Loucy (cell line): Measurements from ENCODE around the gene SLC9A4.

Experiments
- H2AFZ ChIP-seq: fragments of 200-600 bp; sonication (generic); 2 replicates; pipeline ENCODE4 v1.6.0; 2016; ENCODE audit warnings: antibody characterized with exemption, mild to moderate bottlenecking, low read length, moderate library complexity
- H3F3A ChIP-seq: fragments of 200-600 bp; 2 replicates; pipeline ENCODE4 v1.6.0; 2016; ENCODE audit warnings: antibody characterized with exemption, low read depth, mild to moderate bottlenecking
- H3K27me3 ChIP-seq: fragments of 200-600 bp; sonication (generic); 2 replicates; pipeline ENCODE4 v1.6.1; 2014; ENCODE audit warnings: low read length, mild to moderate bottlenecking; ENCODE audit not compliant: insufficient read depth, poor library complexity, severe bottlenecking
- H3K36me3 ChIP-seq: fragments of 200-600 bp; sonication (generic); 2 replicates; pipeline ENCODE4 v1.6.1; 2016; ENCODE audit warnings: low read length; ENCODE audit not compliant: insufficient read depth
- H3K4me1 ChIP-seq: fragments of 200-600 bp; sonication (generic); 2 replicates; pipeline ENCODE4 v1.5.1; 2014; ENCODE audit warnings: low read length, mild to moderate bottlenecking; ENCODE audit not compliant: insufficient read depth, poor library complexity, severe bottlenecking
- H3K4me2 ChIP-seq: fragments of 200-600 bp; sonication (generic); 2 replicates; pipeline ENCODE4 v1.6.0; 2014; ENCODE audit warnings: antibody characterized with exemption, low read length, low read depth, mild to moderate bottlenecking; ENCODE audit not compliant: poor library complexity, severe bottlenecking
- H3K4me3 ChIP-seq: fragments of 200-600 bp; sonication (generic); 2 replicates; pipeline ENCODE4 v1.5.1; 2014; ENCODE audit warnings: low read length, mild to moderate bottlenecking, mixed read lengths; ENCODE audit not compliant: poor library complexity, severe bottlenecking
- H3K79me2 ChIP-seq: fragments of 200-600 bp; sonication (generic); 2 replicates; pipeline ENCODE4 v1.6.1; 2014; ENCODE audit warnings: low read length; ENCODE audit not compliant: insufficient read depth
- H3K9ac ChIP-seq: fragments of 200-600 bp; sonication (generic); 2 replicates; pipeline ENCODE4 v1.6.0; 2014; ENCODE audit warnings: mild to moderate bottlenecking, low read depth, low read length, moderate library complexity; ENCODE audit not compliant: poor library complexity, severe bottlenecking
- H3K9me2 ChIP-seq: fragments of 200-600 bp; sonication (generic); replicated peaks from 2 replicates; pipeline ENCODE4 v1.6.1; 2016; ENCODE audit warnings: low read depth, low read length, mixed read lengths
- H3K9me3 ChIP-seq: fragments of 200-600 bp; sonication (generic); 2 replicates; pipeline ENCODE4 v1.6.1; 2014; ENCODE audit warnings: mild to moderate bottlenecking, antibody characterized with exemption, low read length, low read depth; ENCODE audit not compliant: insufficient read depth
- H4K20me1 ChIP-seq: fragments of 200-600 bp; sonication (generic); 2 replicates; pipeline ENCODE4 v1.6.0; 2014; ENCODE audit warnings: antibody characterized with exemption, low read length, mild to moderate bottlenecking; ENCODE audit not compliant: insufficient read depth, poor library complexity, severe bottlenecking
- EZH2phosphoT487 ChIP-seq: fragments of 200-600 bp; IDR thresholded peaks from 2 replicates; pipeline ENCODE4 v1.6.1; 2018; ENCODE audit warnings: antibody characterized with exemption, mild to moderate bottlenecking, moderate library complexity, borderline replicate concordance
- TF ChIP-seq, protein P1 (sequence below): fragments of 200-600 bp; sonication (generic); conservative IDR thresholded peaks from 2 replicates; pipeline ENCODE4 v1.5.1; 2014; ENCODE audit warnings: mild to moderate bottlenecking, antibody characterized with exemption, low read length

The SLC9A4 gene

DNA sequence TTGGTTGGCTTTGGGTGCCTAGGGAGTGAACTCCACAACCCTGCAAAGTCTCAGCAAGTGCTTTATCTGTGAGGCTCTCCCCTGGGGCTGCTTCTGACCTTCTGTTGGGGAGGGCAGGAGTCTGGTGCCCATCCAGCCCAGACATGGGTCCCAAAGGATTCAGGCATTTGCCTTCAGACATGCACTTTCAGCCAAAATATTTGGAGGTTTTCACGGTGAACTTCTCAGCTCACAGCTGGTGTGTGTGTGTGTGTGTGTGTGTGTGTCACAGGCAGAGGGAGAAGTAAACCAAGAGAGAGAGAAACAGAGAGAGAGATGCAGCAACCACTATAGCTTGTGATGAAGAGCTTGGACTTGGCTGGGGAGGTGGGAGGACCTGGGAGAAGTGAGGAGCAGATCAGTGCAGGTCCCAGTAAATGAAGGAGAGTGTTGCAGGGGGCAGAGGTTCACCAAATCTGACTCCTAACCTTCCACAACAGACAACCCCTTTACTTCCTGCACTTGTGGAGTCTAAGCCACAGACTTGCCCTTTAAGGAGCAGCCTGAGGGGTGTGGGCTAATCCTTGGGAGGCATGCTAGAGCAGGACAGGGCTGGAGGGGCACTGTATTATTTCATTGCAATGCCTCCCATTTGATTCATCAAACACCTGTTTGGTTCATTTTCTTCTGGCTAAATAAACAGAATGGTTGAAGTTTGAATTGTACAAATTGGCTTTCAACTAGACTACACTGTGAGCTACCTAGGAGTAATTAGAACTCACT, 14.1 kb downstream of the SLC9A4 start:
- Histone ChIP-seq H3K9ac (no peak overlapping the region), H3K9me2 (no peaks in the 10 kb centered on the region), H3K36me3 (no peaks in the 10 kb centered on the region; the same call in 1 of the 2 replicates), H2AFZ (0 out of 2 replicates have a peak overlapping the region, but pooled peaks have one; percentile 14), H3F3A (peaks cover 11% of the 10 kb centered on the region), H3K27me3 (no peaks in the 10 kb centered on the region), H3K4me3 (no peak overlapping the region), H3K9me3 (0 out of 2 replicates have a peak, but pooled peaks cover 7% of the 10 kb centered on the region), H3K79me2 (no peaks in the 10 kb centered on the region), H3K4me1 (peaks cover 40% of the 10 kb centered on the region), H4K20me1 (no peaks in the 10 kb centered on the region), H3K4me2 (peak overlapping the region; percentile 9)
- no peak for TF ChIP-seq EZH2phosphoT487
- TF ChIP-seq, protein P1, sequence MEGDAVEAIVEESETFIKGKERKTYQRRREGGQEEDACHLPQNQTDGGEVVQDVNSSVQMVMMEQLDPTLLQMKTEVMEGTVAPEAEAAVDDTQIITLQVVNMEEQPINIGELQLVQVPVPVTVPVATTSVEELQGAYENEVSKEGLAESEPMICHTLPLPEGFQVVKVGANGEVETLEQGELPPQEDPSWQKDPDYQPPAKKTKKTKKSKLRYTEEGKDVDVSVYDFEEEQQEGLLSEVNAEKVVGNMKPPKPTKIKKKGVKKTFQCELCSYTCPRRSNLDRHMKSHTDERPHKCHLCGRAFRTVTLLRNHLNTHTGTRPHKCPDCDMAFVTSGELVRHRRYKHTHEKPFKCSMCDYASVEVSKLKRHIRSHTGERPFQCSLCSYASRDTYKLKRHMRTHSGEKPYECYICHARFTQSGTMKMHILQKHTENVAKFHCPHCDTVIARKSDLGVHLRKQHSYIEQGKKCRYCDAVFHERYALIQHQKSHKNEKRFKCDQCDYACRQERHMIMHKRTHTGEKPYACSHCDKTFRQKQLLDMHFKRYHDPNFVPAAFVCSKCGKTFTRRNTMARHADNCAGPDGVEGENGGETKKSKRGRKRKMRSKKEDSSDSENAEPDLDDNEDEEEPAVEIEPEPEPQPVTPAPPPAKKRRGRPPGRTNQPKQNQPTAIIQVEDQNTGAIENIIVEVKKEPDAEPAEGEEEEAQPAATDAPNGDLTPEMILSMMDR, result no peak

DNA sequence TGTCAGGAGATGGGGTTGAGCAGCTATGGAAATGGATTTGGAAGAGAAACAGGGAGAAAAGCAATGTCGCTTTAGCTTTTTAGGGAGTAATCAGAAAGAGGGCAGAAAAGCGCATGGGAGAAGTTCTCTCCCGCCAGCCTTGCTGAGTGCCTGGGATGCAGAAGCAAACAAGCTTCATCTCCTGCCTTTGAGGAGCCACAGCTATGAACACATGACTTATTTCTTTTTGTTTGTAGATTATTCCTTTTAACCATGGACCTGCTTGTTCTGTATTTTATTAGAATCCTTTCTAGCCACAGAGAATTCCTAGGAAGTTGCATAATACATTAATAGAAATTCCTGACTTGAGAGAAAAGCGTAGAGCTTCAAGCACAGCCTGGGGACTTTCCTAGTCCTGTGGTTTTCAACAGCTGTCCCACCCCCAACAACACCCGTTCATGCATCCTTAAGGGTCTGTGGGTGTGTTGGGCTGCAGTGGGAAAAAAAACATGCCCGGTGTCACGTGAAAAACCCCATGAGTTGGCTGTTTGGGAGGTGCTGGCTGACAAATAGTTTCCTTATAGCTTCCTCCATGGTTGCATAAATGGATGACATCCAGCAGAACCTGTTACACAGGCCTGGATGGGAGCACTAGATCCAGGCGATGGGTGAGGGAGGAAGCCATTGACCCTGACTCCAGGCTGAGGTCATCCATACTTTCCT, 14.9 kb downstream of the SLC9A4 start:
- Histone ChIP-seq H3K27me3 (no peaks in the 10 kb centered on the region), H3K9ac (no peak overlapping the region), H3F3A (peaks cover 11% of the 10 kb centered on the region), H4K20me1 (no peaks in the 10 kb centered on the region), H3K36me3 (no peaks in the 10 kb centered on the region; the same call in 1 of the 2 replicates), H3K9me3 (0 out of 2 replicates have a peak, but pooled peaks cover 7% of the 10 kb centered on the region), H3K79me2 (no peaks in the 10 kb centered on the region), H3K4me3 (no peak overlapping the region), H3K4me2 (peak overlapping the region; percentile 9), H3K4me1 (peaks cover 40% of the 10 kb centered on the region), H3K9me2 (no peaks in the 10 kb centered on the region), H2AFZ (no peak overlapping the region)
- TF ChIP-seq, protein P1, result no peak
- TF ChIP-seq EZH2phosphoT487, result no peak

DNA sequence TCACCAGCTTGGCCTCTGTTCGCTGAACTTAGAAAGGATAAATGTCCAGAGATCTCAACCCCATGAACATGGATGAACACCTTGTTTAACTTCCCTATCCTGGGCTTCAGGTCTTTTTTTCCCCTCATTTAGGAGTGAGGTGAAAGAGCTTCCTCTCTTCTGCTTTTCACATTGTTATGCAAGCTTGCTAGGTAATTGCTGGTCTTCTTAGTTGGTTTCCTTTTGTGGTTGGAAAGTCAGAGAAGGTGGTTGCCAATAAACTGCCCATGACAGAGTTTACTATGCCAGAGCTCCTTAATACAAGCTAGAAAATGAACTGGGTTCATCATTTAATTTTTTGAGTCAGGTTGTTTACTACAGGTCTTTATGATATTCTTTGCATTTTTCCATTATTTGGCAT, 16.6 kb downstream of the SLC9A4 start:
- H3K4me3 ChIP-seq, result peak overlapping the region; percentile 48
- H3K27me3 ChIP-seq, result no peaks in the 10 kb centered on the region
- no peaks in the 10 kb centered on the region; the same call in 1 of the 2 replicates for H3K36me3 ChIP-seq
- H3K9ac ChIP-seq, result no peak overlapping the region
- peaks cover 11% of the 10 kb centered on the region for H3F3A ChIP-seq
- no peak overlapping the region for H2AFZ ChIP-seq
- H3K4me2 ChIP-seq, result peak overlapping the region; percentile 60
- TF ChIP-seq EZH2phosphoT487, result no peak
- TF ChIP-seq, protein P1, result no peak
- 0 out of 2 replicates have a peak, but pooled peaks cover 11% of the 10 kb centered on the region for H3K9me3 ChIP-seq
- no peaks in the 10 kb centered on the region for H3K79me2 ChIP-seq
- H4K20me1 ChIP-seq, result no peaks in the 10 kb centered on the region
- H3K9me2 ChIP-seq, result no peaks in the 10 kb centered on the region
- H3K4me1 ChIP-seq, result peaks cover 40% of the 10 kb centered on the region
